RCC 7860 (cell line): ENCODE measurements around the gene COLEC12.
A peak's percentile ranks its signal among the peaks of the same experiment; 100 is the strongest.

Experiments
- DNase-seq: peaks from one replicate; pipeline ENCODE4 v3.0.0-alpha.2; 2015; ENCODE audit warnings: low spot score
- FAIRE-seq: peaks from 2 replicates; lab custom pipeline; 2012; peaks lifted over from hg19 to GRCh38; lab: Jason Lieb, UNC

COLEC12 gene

GRCh38 chr18:476251-476664, 24.2 kb downstream of the COLEC12 start:
- DNase-seq (no peak), FAIRE-seq (no peak)

DNA sequence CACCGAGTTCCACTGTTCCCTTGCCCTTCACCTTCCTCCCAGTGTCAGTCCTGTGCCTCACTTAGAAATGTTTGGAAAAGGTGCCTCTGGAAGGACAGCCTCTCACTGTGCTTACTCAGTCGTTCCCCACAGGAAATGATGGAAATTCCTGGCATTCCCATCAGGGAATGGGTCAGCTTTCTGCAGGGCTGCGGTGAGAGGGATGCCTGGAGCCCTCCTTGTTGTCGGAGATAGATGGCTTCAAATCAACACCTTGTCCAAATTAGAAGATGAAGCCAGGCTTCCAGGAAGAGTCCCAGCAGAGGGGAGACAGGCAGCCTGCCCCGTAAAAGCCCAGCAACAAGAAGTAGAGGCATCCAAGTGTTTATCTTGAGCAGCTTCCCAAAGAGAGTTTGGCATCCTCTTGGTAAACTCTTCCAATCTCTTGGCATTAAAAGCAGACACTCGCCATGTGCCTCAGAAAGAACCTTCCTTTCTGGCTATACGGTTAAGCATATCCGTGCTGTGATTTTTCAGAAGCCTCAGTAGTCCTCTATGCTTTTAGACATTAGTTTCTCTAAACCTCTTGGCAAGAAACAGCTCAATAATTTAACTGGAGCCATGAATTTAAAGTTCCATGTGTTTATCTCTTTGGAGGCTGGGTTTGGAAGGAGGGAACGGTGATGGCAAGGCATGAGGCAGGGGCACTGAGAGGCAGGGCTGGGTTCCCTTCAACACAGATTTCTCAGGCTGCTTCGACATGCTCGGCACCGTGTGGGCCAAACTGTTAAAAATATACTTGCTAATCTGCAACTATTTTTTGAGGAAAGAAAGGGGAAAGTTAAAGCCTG, 25.1 kb downstream of the COLEC12 start:
- FAIRE-seq (peak; percentile 61), DNase-seq (peak; percentile 71)

GRCh38 chr18:474416-474815, 26.1 kb downstream of the COLEC12 start:
- no peak for FAIRE-seq
- DNase-seq: no peak

GRCh38 chr18:473802-474201, 26.7 kb downstream of the COLEC12 start:
- DNase-seq: no peak
- FAIRE-seq: no peak

DNA sequence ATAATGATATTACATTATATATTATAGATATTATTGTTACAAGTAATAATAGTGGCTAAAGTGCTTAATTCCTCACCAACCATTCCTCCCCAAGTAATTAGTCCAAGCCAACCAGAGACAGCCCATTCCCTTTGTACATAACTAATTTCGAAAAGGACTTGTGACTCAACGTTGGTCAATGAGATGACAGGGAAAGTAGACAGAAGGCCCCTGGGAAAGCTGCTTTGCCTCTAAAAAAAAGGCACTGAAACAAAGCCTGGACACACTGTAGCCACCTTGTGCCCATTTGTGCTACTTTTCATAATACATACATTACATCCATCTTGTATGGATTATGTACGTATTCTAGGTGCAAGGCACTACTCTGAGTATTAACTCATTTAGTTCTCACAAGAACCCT, 28.8 kb downstream of the COLEC12 start:
- FAIRE-seq: no peak
- DNase-seq: no peak

DNA sequence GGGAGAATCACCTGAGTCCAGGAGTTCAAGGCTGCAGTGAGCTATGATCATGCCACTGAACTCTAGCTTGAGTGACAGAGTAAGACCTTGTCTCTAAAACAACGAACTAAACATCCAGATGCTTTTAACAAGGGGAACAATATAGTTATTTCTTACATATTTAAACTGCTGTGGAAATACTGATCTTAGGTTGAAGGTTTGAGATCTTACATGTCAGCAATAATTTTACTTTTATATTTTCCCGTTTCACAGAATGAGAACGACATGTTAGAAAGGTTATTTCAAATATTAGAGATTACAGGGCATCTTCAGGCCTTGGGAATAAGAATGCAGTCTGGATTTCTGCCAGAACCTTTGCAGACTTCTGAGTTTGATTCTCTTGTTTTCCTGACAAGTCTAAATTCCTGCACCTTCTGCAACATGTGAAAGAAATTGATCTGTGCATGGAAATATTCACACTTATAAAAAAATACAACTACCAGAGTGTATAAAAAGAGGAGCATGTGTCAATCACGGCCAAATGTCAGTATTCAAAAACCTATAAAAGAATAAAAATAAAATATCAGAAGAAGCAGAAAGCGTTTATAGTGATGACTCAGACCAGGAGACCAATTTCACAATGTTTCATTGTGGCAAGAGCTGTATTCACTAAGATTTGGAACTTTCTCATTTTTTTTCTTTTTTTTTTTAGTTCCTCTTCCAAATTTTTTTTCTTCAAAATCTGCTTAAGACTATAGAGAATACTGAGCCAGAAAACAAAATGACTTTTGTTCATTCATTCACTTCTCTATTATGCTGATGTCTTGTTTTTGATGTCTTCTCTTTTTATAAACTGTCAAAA, 29.6 kb downstream of the COLEC12 start:
- DNase-seq (no peak), FAIRE-seq (no peak)

DNA sequence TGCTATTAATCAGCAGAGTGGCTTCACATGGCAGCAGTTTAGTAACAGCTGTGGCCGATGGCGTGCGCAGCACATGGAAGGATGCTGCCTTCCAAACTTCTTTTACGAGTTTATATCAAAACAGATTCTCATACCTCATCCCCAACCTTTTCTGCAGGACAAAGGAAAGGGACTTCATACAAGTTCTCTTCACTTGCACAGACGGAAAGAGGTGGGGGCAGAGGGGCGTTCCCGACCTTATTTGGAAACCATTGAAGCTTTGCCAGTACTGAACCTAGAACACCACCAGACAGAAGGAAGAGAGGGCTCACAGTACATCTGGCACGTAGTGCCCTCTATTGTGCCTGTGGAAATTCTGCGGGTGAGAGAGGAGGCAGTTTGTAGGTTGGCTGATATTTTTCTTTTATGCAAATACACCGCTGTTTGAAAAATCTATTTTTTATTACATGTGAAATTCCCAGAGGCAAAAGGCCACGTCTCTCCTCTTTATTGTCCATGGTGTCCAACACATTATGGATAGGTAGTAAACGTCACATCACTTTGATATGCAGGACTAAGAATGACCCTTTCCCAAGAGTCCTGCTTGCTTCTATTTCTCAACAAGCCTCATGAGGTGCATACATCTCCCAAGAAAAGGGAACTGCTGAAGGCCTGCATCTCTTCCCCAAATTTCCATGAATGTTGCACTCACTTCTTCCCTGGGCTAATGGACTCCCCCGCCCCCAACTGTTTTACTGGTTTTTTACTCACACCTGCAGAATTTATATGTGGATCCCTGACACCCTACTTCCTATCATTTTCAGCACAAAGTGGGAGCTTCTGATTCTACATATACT, 31.3 kb downstream of the COLEC12 start:
- DNase-seq: no peak
- FAIRE-seq: no peak

GRCh38 chr18:463827-464541, 36.5 kb downstream of the COLEC12 start:
- FAIRE-seq (no peak), DNase-seq (no peak)

DNA sequence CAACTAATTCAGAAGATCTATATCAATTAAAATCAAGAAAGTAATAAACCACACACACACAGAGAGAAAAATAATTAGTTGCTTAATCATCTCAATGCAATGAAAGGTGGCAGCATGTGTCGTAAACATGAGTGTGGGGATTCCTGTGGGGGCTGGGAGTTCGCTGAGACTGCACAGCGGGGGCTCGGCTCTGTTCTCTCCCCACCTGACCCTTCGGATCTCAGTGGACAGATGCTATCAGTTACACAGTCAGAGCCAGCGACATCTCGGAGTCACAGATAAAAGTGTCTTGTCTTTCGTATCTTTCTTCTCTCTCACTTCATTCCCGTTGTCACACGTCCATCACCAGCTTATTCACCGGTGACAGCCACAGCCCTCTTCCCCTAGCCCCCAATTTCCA, 37.1 kb downstream of the COLEC12 start:
- FAIRE-seq (no peak), DNase-seq (no peak)

DNA sequence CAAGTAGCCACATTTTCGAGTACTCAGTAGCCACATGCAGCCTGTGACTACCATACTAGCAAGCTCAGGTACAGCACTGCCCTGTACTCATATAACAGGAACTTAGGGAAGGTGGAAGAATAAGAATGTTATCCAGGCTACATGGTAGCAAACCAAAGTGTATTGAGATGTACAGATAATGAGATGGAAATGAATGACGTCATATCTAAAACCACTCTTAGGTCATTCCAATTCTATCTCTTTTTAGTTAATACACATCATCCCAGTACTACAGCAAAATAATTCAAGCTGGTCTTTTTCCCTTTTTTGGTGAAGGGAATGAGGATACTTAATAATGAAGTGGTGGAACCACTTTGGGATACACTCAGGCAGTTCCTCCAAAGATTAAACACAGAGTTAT, 38.7 kb downstream of the COLEC12 start:
- DNase-seq (no peak), FAIRE-seq (no peak)

GRCh38 chr18:460791-461190, 39.7 kb downstream of the COLEC12 start:
- no peak for DNase-seq
- no peak for FAIRE-seq

DNA sequence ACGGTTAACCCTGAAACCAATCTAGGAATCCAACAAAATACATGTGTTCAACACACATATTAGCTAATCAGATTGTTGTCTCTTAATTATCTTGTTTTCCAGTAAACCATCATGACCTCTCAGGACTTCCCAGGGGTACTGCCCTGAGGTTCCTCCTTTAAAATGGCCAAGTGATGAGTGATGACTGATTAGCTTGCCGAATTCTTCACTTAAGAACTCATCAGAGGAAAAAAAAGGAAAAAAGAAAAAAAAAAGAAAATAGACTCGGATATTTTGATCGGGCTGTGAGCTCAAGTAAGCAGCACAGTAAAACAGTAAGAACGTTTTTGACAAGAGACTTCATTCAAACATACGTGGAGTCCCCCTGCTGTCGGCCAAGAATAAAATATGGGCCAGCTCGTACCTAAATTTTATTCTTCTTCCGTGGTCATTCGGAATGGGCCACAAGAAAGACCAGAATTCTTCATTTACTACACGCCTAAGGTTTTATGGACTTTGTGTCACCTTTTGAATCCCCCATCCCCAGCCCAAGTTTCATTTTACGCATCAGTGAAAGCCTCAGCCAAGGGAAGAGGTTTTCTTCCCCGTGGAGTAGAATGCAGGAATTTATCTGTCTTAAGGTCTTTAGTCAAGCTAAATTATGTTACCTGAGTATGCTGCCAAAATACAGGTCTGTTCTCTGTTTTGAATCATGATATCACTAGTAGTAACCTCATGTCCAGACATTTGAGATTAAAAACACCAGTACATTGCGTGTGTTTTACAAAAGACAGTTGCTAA, 40.5 kb downstream of the COLEC12 start:
- DNase-seq: no peak
- FAIRE-seq: no peak

- no peak for FAIRE-seq
- no peak for DNase-seq
These were observed 42.7 kb downstream of the COLEC12 start for GRCh38 chr18:457521-458412.

- no peak for DNase-seq
- FAIRE-seq: no peak
These were observed 43.4 kb downstream of the COLEC12 start for GRCh38 chr18:457140-457519.

DNA sequence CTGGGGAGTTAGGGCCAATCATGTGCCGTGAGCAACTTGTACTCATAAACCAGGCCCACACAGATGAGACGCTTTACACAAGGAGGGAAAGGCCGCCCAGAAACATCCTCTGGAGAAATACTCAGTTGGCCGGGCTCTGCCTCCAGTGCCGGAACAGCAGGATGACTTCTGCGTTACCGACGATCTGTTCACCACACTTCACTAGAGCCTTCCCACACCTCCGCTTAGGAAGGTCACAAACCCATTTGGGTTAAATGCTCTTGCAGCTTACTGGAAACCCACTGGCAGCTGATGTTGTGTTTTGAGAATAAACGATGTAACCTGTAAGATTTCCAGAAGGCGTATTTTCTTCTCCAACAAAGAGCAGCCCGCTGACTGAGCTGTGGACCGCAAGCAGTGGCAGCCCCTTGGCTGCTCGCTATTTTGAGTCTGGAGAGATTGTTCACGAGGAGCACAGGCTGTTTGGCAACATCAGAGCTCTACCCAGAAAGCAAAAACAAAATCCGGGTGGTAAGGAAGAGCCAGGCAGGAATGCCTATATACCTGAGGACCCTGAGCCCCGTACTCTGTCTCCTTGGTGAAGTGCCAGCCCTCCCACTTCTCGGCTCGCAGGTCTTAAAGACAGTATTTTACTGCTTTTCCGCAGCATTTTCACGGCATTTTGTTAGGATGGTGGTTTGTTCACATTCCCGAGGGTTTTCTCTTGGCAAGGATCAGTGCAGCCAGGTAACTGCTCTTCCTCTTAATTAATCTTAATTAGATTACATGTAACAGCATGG, 44.0 kb downstream of the COLEC12 start:
- DNase-seq (no peak), FAIRE-seq (no peak)

- DNase-seq (no peak), FAIRE-seq (no peak)
These were observed 47.1 kb downstream of the COLEC12 start for GRCh38 chr18:453400-453799.

- DNase-seq (no peak), FAIRE-seq (no peak)
These were observed 47.7 kb downstream of the COLEC12 start for GRCh38 chr18:452816-453215.

GRCh38 chr18:449374-449773, 51.1 kb downstream of the COLEC12 start:
- DNase-seq (no peak), FAIRE-seq (no peak)
